ENCODE results near the gene PTPRN2. TPM values are rescaled to one million over a fixed set of nuclear protein-coding genes. Genes with fewer than 3 reads are reported as not detected.

The PTPRN2 gene
- total and polyA plus RNA-seq, 9 of the 15 experiments (the other 6 are each of a cell fraction or from before 2014, with no cell fraction given): not detected

- Histone ChIP-seq H3K4me2 (ENCODE audit: insufficient read depth, low read length) (no peak overlapping the region), H3K36me3 (ENCODE audit: control insufficient read depth, insufficient read depth, low read length) (no peaks in the 10 kb centered on the region), H3K9me3 (replicated peaks; ENCODE audit: control insufficient read depth, insufficient read depth, low read depth, low read length) (no peaks in the 10 kb centered on the region), H3K27me3 (ENCODE audit: control insufficient read depth in 2 of 2, insufficient read depth in 2 of 2, low read length in 2 of 2) (peaks cover 57 to 81% of the 10 kb centered on the region in 2 experiments; a peak in 4 of 5 replicates), H3K4me3 (no peak overlapping the region), H2AFZ (ENCODE audit: low read depth, low read length) (no peak overlapping the region), H3K9me1 (ENCODE audit: control insufficient read depth, insufficient read depth, low read length) (no peaks in the 10 kb centered on the region), H3K27ac (ENCODE audit: extremely low read depth, low read depth, low read length) (no peak overlapping the region), H4K20me1 (replicated peaks; ENCODE audit: control insufficient read depth, insufficient read depth, low read length) (peaks cover 18% of the 10 kb centered on the region; the same call in 1 of the 2 replicates), H3K4me1 (replicated peaks in 1 of 2; ENCODE audit: control insufficient read depth in 2 of 2, insufficient read depth in 2 of 2, low read length in 2 of 2) (peaks cover 0 to 13% of the 10 kb centered on the region in 2 experiments; a peak in 1 of 5 replicates), H3K9ac (ENCODE audit: insufficient read depth in 1 of 2, low read depth in 2 of 2, low read length in 2 of 2) (no peak overlapping the region), H3K79me2 (ENCODE audit: control insufficient read depth, insufficient read depth, low read length) (no peaks in the 10 kb centered on the region)
- ATAC-seq: no peak; the same call in 2 of the 3 replicates
- FAIRE-seq: no peak
- no TSS peak for BruUV-seq (replicated peaks)
- CTCF ChIA-PET (ENCODE audit: low intra/inter-chr PET ratio): no interaction called here
- 2% methylated on average over 10 of the region's 10 CpGs for whole genome bisulfite sequencing (ENCODE audit: insufficient coverage, low coverage, missing lambda C conversion rate)
- intact Hi-C loops (cut with micrococcal nuclease) (no loop called here), in situ Hi-C loops (cut with MboI) (no loop called here)
- POLR2A ChIA-PET: interaction anchor here (0.9 kb wide), 2 partner anchors 11 to 14 kb away, joined by 3 read pairs; no protein-coding TSS in a partner anchor
- DNase-seq (ENCODE audit: extremely low read depth in 1 of 4, low spot score in 3 of 4): no peak
- TF ChIP-seq ZNF639 (CRISPR knock-in tag; conservative IDR thresholded peaks at IDR 0.05 in 1 of 2, IDR thresholded peaks at IDR 0.05 in 1 of 2) (no peak), EWSR1 (IDR thresholded peaks at IDR 0.05; ENCODE audit: borderline replicate concordance, low read depth, partially characterized antibody) (no peak), ELF1 (tag; IDR thresholded peaks at IDR 0.05) (no peak), E2F1 (CRISPR knock-in tag; IDR thresholded peaks at IDR 0.05) (no peak), KLF16 (IDR thresholded peaks at IDR 0.05) (no peak), CC2D1A (IDR thresholded peaks at IDR 0.05) (no peak), KDM2B (CRISPR knock-in tag; IDR thresholded peaks at IDR 0.05) (no peak), STAT5A (IDR thresholded peaks at IDR 0.05; ENCODE audit: borderline replicate concordance, low read length) (no peak), ZNF77 (CRISPR knock-in tag; IDR thresholded peaks at IDR 0.05) (no peak), GTF2F1 (IDR thresholded peaks at IDR 0.05; ENCODE audit: low read depth, low read length) (no peak), SIN3B (IDR thresholded peaks at IDR 0.05; ENCODE audit: low read depth) (no peak), SUPT5H (IDR thresholded peaks at IDR 0.05) (no peak), TCF3 (CRISPR knock-in tag; IDR thresholded peaks at IDR 0.05) (no peak)
- TF ChIP-seq, protein P1, sequence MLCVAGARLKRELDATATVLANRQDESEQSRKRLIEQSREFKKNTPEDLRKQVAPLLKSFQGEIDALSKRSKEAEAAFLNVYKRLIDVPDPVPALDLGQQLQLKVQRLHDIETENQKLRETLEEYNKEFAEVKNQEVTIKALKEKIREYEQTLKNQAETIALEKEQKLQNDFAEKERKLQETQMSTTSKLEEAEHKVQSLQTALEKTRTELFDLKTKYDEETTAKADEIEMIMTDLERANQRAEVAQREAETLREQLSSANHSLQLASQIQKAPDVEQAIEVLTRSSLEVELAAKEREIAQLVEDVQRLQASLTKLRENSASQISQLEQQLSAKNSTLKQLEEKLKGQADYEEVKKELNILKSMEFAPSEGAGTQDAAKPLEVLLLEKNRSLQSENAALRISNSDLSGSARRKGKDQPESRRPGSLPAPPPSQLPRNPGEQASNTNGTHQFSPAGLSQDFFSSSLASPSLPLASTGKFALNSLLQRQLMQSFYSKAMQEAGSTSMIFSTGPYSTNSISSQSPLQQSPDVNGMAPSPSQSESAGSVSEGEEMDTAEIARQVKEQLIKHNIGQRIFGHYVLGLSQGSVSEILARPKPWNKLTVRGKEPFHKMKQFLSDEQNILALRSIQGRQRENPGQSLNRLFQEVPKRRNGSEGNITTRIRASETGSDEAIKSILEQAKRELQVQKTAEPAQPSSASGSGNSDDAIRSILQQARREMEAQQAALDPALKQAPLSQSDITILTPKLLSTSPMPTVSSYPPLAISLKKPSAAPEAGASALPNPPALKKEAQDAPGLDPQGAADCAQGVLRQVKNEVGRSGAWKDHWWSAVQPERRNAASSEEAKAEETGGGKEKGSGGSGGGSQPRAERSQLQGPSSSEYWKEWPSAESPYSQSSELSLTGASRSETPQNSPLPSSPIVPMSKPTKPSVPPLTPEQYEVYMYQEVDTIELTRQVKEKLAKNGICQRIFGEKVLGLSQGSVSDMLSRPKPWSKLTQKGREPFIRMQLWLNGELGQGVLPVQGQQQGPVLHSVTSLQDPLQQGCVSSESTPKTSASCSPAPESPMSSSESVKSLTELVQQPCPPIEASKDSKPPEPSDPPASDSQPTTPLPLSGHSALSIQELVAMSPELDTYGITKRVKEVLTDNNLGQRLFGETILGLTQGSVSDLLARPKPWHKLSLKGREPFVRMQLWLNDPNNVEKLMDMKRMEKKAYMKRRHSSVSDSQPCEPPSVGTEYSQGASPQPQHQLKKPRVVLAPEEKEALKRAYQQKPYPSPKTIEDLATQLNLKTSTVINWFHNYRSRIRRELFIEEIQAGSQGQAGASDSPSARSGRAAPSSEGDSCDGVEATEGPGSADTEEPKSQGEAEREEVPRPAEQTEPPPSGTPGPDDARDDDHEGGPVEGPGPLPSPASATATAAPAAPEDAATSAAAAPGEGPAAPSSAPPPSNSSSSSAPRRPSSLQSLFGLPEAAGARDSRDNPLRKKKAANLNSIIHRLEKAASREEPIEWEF (CRISPR knock-in tag; IDR thresholded peaks at IDR 0.05): no peak
These were observed 864.4 kb downstream of the PTPRN2 start for GRCh38 chr7:157723205-157723604.
